Stimulated activated CD4-positive, alpha-beta T cell treated with anti-CD3 and anti-CD28 coated beads, Interleukin-15, amount 100 ng/mL, for 1 hour (primary cell): ENCODE data around the gene ARFGEF2.
"Not testable (repeated sequence)": the region's sequence is repeated elsewhere in the genome, so short reads cannot be mapped to it uniquely, and the experiment has no call there.

ENCODE experiments used
- DNase-seq, 2 donors: peaks; one replicate each; pipeline ENCODE4 v3.0.0-alpha.2; 2020; ENCODE audit warnings: low read depth in 1 of 2, low spot score in 1 of 2

The ARFGEF2 gene

GRCh38 chr20:48921168-48921882, at the start of gene ARFGEF2:
TSS of gene ARFGEF2 (plus strand) at chr20:48921711. CDS start at chr20:48921890, 179 bp downstream.
- peak; percentile 83 to 93 for DNase-seq

- DNase-seq: no peak
Observed at GRCh38 chr20:48875233-48875913, 46.1 kb upstream of the ARFGEF2 start.

- DNase-seq: no peak
Observed at GRCh38 chr20:48875914-48876240, 45.6 kb upstream of the ARFGEF2 start.

- DNase-seq: no peak
Observed at GRCh38 chr20:48877304-48877703, 44.2 kb upstream of the ARFGEF2 start.

GRCh38 chr20:48878534-48879248, 42.8 kb upstream of the ARFGEF2 start:
- DNase-seq: no peak

- no peak for DNase-seq
Observed at GRCh38 chr20:48879612-48880245, 41.8 kb upstream of the ARFGEF2 start.

GRCh38 chr20:48880331-48880730, 41.2 kb upstream of the ARFGEF2 start:
- no peak for DNase-seq

- no peak for DNase-seq
Observed at GRCh38 chr20:48880981-48881657, 40.4 kb upstream of the ARFGEF2 start.

- DNase-seq: no peak
Observed at GRCh38 chr20:48885237-48885636, 36.3 kb upstream of the ARFGEF2 start.

- no peak for DNase-seq
Observed at GRCh38 chr20:48886194-48886593, 35.3 kb upstream of the ARFGEF2 start.

GRCh38 chr20:48886811-48887210, 34.7 kb upstream of the ARFGEF2 start:
- no peak for DNase-seq

- DNase-seq: not testable (repeated sequence)
Observed at GRCh38 chr20:48888517-48888916, 33.0 kb upstream of the ARFGEF2 start.

- DNase-seq: no peak
Observed at GRCh38 chr20:48889140-48889790, 32.2 kb upstream of the ARFGEF2 start.

GRCh38 chr20:48891235-48892048, 30.1 kb upstream of the ARFGEF2 start:
- no peak for DNase-seq

GRCh38 chr20:48892049-48892470, 29.5 kb upstream of the ARFGEF2 start:
- no peak for DNase-seq

- no peak for DNase-seq
Observed at GRCh38 chr20:48892891-48893290, 28.6 kb upstream of the ARFGEF2 start.

- no peak for DNase-seq
Observed at GRCh38 chr20:48893374-48893773, 28.1 kb upstream of the ARFGEF2 start.

- DNase-seq: no peak
Observed at GRCh38 chr20:48897305-48898010, 24.1 kb upstream of the ARFGEF2 start.

- no peak for DNase-seq
Observed at GRCh38 chr20:48898210-48898609, 23.3 kb upstream of the ARFGEF2 start.
